HCEC 1CT (cell line): ENCODE results near the gene CNN2.

Source experiments
- DNase-seq: peaks from one replicate; pipeline ENCODE4 v3.0.0-alpha.2; 2017

CNN2 gene

GRCh38 chr19:1068009-1069001, 41.9 kb downstream of the CNN2 start:
- no peak for DNase-seq

- no peak for DNase-seq
Measured at GRCh38 chr19:1069009-1069779, 42.8 kb downstream of the CNN2 start.

- no peak for DNase-seq
Measured at GRCh38 chr19:1070576-1070930, 44.1 kb downstream of the CNN2 start.

- DNase-seq: no peak
Measured at GRCh38 chr19:1070931-1071791, 44.8 kb downstream of the CNN2 start.

GRCh38 chr19:1072371-1073015, 46.1 kb downstream of the CNN2 start:
- no peak for DNase-seq

GRCh38 chr19:1073063-1073955, 46.9 kb downstream of the CNN2 start:
- DNase-seq: no peak

- no peak for DNase-seq
Measured at GRCh38 chr19:1073956-1074517, 47.6 kb downstream of the CNN2 start.

GRCh38 chr19:1074544-1075283, 48.3 kb downstream of the CNN2 start:
- no peak for DNase-seq

- DNase-seq: no peak
Measured at GRCh38 chr19:1076046-1076386, 49.6 kb downstream of the CNN2 start.

GRCh38 chr19:1076951-1077350, 50.5 kb downstream of the CNN2 start:
- no peak for DNase-seq

- no peak for DNase-seq
Measured at GRCh38 chr19:1079566-1080111, 53.2 kb downstream of the CNN2 start.

- no peak for DNase-seq
Measured at GRCh38 chr19:1080360-1081161, 54.2 kb downstream of the CNN2 start.

- no peak for DNase-seq
Measured at GRCh38 chr19:1081301-1082164, 55.1 kb downstream of the CNN2 start.

- no peak for DNase-seq
Measured at GRCh38 chr19:1082165-1082927, 55.9 kb downstream of the CNN2 start.

- no peak for DNase-seq
Measured at GRCh38 chr19:1082928-1083816, 56.8 kb downstream of the CNN2 start.
